ENCODE measurements around the gene LYPD6B. TPM values are rescaled to one million over a fixed set of nuclear protein-coding genes. Genes with fewer than 3 reads are reported as not detected.

Gene LYPD6B
- total and polyA plus RNA-seq, 7 donors, result not detected

GRCh38 chr2:149115781-149116180 lies 77.3 kb downstream of the LYPD6B start:
- Histone ChIP-seq H3K4me3 (no peak overlapping the region), H3K27ac (no peak overlapping the region), H3K27me3 (ENCODE audit: insufficient read depth in 3 of 3, low read length in 2 of 3) (no peaks in the 10 kb centered on the region), H3K4me1 (no peaks in the 10 kb centered on the region), H3K9me3 (no peaks in the 10 kb centered on the region), H3K36me3 (ENCODE audit: insufficient read depth in 1 of 2, low read depth in 1 of 2) (no peaks in the 10 kb centered on the region)
- 85 to 91% (median 86%) methylated on average over 5 of the region's 5 CpGs for WGBS, 3 donors
- no peak for TF ChIP-seq CTCF (IDR thresholded peaks at IDR 0.05)
- ATAC-seq (no peak), DNase-seq (no peak)
- intact Hi-C loops (cut with DNase I), result no loop called here

- Histone ChIP-seq H3K4me3 (no peak overlapping the region), H3K36me3 (ENCODE audit: insufficient read depth in 1 of 2, low read depth in 1 of 2) (no peaks in the 10 kb centered on the region), H3K27me3 (ENCODE audit: insufficient read depth in 3 of 3, low read length in 2 of 3) (no peaks in the 10 kb centered on the region), H3K27ac (no peak overlapping the region), H3K9me3 (no peaks in the 10 kb centered on the region), H3K4me1 (no peaks in the 10 kb centered on the region)
- WGBS, 3 donors, result 49 to 61% (median 54%) methylated on average over 6 of the region's 6 CpGs
- ATAC-seq (no peak), DNase-seq (no peak)
- TF ChIP-seq CTCF (IDR thresholded peaks at IDR 0.05), result no peak
- intact Hi-C loops (cut with DNase I), result no loop called here
Observed at GRCh38 chr2:149119368-149119767, 80.9 kb downstream of the LYPD6B start.

- H3K36me3 ChIP-seq (ENCODE audit: insufficient read depth in 1 of 2, low read depth in 1 of 2), result no peaks in the 10 kb centered on the region
- ATAC-seq (no peak), DNase-seq (no peak)
- no peaks in the 10 kb centered on the region for H3K27me3 ChIP-seq (ENCODE audit: insufficient read depth in 3 of 3, low read length in 2 of 3)
- 73 to 80% (median 74%) methylated on average over 2 of the region's 2 CpGs for WGBS, 3 donors
- no peaks in the 10 kb centered on the region for H3K9me3 ChIP-seq
- no peak overlapping the region for H3K27ac ChIP-seq
- TF ChIP-seq CTCF (IDR thresholded peaks at IDR 0.05), result no peak
- intact Hi-C loops (cut with DNase I), result no loop called here
- H3K4me3 ChIP-seq, result no peak overlapping the region
- no peaks in the 10 kb centered on the region for H3K4me1 ChIP-seq
Observed at GRCh38 chr2:149122516-149122915, 84.0 kb downstream of the LYPD6B start.

GRCh38 chr2:149125031-149125725 lies 86.7 kb downstream of the LYPD6B start:
- intact Hi-C loops (cut with DNase I), result no loop called here
- no peaks in the 10 kb centered on the region for H3K27me3 ChIP-seq (ENCODE audit: insufficient read depth in 3 of 3, low read length in 2 of 3)
- TF ChIP-seq CTCF (IDR thresholded peaks at IDR 0.05), result no peak
- H3K27ac ChIP-seq, result no peak overlapping the region
- no peak for DNase-seq
- no peak overlapping the region for H3K4me3 ChIP-seq
- H3K4me1 ChIP-seq, result no peaks in the 10 kb centered on the region
- H3K9me3 ChIP-seq, result no peaks in the 10 kb centered on the region
- 55 to 62% (median 59%) methylated on average over 6 of the region's 6 CpGs for whole genome bisulfite sequencing, 3 donors
- ATAC-seq, result no peak
- no peaks in the 10 kb centered on the region for H3K36me3 ChIP-seq (ENCODE audit: insufficient read depth in 1 of 2, low read depth in 1 of 2)

GRCh38 chr2:149129433-149129832 lies 90.9 kb downstream of the LYPD6B start:
- Histone ChIP-seq H3K27ac (no peak overlapping the region), H3K4me1 (no peaks in the 10 kb centered on the region), H3K9me3 (no peaks in the 10 kb centered on the region), H3K4me3 (no peak overlapping the region), H3K27me3 (ENCODE audit: insufficient read depth in 3 of 3, low read length in 2 of 3) (no peaks in the 10 kb centered on the region), H3K36me3 (ENCODE audit: insufficient read depth in 1 of 2, low read depth in 1 of 2) (no peaks in the 10 kb centered on the region)
- intact Hi-C loops (cut with DNase I), result no loop called here
- no peak for TF ChIP-seq CTCF (IDR thresholded peaks at IDR 0.05)
- DNase-seq (no peak), ATAC-seq (no peak)
- WGBS, 3 donors, result 47 to 59% (median 56%) methylated on average over 2 of the region's 2 CpGs
